ENCODE measurements around the gene TRIM34. TPM values are rescaled to one million over a fixed set of nuclear protein-coding genes. Genes with fewer than 3 reads are reported as not detected.

Gene TRIM34, protein sequence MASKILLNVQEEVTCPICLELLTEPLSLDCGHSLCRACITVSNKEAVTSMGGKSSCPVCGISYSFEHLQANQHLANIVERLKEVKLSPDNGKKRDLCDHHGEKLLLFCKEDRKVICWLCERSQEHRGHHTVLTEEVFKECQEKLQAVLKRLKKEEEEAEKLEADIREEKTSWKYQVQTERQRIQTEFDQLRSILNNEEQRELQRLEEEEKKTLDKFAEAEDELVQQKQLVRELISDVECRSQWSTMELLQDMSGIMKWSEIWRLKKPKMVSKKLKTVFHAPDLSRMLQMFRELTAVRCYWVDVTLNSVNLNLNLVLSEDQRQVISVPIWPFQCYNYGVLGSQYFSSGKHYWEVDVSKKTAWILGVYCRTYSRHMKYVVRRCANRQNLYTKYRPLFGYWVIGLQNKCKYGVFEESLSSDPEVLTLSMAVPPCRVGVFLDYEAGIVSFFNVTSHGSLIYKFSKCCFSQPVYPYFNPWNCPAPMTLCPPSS
- 2.7 to 5.1 TPM (median 3.9 TPM) in 5 replicates for total RNA-seq (2022; extraction: Qiagen RNA extraction; ENCODE audit: low read depth)

DNA sequence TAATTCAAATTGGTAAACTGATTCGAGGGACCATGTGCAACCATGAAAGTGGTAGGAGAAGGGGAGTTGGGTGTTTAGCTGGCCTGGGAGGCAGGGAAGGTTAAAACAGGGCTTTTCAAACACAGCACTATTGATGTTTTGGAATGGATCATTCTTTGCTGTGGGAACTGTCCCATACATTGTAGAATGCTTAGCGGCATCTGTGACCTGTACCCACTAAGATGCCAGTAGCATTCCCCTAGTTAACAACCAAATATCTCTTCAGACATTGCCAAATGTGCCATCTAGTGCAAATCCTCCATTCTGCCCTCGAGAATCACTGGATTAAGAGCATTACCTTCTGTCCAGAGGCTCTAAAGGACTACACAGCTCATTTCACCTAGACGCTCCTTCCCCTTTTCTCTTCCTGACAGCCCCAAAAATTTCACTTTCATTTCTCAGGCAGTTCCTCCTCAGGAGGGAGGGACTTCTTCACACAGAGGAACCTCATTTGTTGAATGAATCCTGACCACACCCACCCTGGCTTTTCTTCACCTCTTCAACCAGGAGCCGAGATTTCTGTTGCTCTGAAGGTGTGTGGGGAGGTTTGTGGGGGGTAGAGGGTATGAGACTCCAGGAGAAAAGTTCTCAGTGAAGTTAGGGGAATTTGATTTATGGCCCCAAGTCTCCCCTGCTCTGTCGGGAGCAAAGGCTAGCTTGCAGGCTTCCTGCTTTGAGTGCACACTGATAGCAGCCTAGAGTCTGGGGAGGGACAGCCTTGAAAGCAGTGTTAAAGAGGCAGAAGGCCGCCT lies at the start of gene TRIM34:
Gene TRIM34 (plus strand): TSS at position 513 of the 791 bp plus-strand sequence. CDS start 7,331 bp downstream, outside the sequence.

DNA sequence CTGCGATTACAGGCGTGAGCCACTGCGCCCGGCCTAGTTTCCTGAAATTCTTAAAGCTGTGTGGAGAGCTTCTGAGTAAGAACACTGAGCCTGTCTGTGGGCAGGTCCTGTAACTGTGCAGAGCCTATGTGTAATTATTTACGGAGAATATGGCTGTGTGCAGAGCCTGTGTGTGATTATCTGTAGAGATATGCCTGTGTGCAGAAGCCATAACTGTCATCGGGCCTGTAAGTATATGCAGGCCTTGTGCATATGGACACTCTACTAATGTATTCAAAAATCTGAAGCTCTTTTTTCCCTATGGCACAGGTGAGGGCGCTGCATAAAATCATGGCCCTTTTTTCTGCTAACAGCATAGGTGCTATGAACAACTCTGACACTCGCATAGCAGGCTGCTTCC lies 44.2 kb upstream of the TRIM34 start, which contains the start of gene OR52B6:
Gene OR52B6 (plus strand): TSS at position 301 of the 400 bp plus-strand sequence. CDS start 0 bp downstream, at position 301.

DNA sequence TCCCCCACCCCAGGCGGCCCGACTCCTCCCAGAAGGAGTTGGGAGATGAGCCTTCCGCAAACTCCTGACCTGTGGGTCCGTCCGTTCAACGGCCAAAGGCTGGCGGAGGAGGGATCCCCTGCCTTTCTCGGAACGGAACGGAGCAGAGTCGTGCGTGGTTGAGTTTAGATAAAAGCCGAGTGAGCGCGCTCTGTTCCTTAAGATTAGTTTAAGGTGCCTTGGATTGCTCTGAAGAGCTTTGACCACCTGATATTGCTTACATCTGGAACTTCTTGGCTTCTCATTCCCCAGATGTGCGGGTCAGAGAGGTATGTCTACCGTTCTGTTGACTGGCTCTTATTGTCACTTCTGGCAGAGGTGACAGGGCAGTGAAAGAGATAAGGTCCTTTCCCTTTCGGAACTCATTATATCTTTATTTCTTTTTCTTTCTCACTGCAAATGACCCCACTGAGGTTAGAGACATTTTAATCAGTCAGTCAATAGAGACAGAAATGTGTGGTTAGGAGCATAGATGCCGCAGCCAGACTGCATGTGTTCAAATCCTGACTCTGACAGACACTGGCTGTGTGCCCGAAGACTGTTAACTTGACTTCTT lies 28.1 kb upstream of the TRIM34 start, which contains the start of gene TRIM6:
Gene TRIM6 (plus strand): TSS at position 31 of the 595 bp plus-strand sequence. CDS start 261 bp downstream, at position 292.

DNA sequence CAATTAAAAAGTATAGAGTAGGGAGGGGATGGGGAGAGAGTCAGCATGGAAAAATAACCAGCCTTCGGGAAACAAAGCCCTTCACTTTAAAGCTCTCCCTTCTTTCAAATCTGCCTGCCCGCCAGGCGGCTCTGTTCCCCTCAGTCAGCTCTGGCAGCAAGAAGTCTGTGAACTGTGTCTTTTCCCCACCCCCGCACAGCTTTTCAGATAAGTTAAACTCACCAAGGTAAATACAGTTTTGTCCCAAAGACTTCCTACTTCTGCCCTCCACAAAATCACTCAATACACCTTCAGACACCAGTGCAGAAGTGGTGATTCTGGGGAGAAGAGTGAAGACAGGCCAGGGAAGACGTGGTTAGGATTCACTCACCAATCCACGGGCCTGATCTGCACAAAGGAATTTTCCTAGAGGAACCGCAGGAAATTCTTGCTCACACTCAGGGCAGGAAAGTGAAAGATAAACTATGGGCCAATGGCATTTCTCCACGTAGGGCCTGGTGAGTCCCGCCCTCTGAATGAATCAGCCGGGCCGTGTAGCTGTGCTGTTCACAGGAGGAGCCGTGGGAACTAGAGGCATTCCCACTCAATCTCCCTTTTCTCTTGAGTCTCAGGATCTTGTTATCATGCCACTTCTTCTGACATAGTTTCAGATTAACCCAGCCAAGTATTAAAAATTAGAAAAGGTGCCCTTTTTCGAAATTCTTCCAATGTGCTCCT lies 60.0 kb downstream of the TRIM34 start, which contains the start of gene TRIM5:
Gene TRIM5 (minus strand): TSS at position 429 of the 717 bp plus-strand sequence. CDS start 4,897 bp downstream, outside the sequence.

DNA sequence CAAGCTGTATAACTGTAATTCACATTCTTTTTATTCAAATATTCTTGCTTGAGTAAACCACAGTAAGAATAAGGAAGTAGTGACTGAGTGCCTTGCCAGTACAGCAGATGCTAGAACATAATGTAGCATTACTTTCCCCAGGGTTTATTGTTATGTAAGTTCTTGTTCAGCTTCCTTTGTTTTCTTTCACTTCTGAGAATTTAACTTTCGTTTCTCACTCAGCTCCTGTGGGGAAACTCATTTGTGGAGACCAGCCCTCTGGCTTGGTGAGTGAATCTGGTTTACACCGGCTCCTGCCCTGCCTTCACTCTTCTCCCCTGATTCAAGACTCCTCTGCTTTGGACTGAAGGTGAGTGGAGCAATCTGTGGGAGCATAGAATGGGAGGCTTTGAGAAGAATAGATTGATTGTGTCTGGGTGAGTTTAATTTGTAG lies 64.8 kb downstream of the TRIM34 start, which contains the start of gene TRIM22:
Gene TRIM22 (plus strand): TSS at position 240 of the 433 bp plus-strand sequence. CDS start 6,443 bp downstream, outside the sequence.

Other genes with a start within 250 kb of the TRIM34 start
- not detected in 5 replicates for gene OR51M1, start 241.2 kb upstream of the TRIM34 start, total RNA-seq (2022; extraction: Qiagen RNA extraction; ENCODE audit: low read depth)
- gene OR51Q1, start 202.9 kb upstream of the TRIM34 start, total RNA-seq (2022; extraction: Qiagen RNA extraction; ENCODE audit: low read depth) = not detected in 5 replicates
- gene OR51I1, start 183.5 kb upstream of the TRIM34 start, total RNA-seq (2022; extraction: Qiagen RNA extraction; ENCODE audit: low read depth) = not detected in 5 replicates
- gene OR51I2, start 175.7 kb upstream of the TRIM34 start, total RNA-seq (2022; extraction: Qiagen RNA extraction; ENCODE audit: low read depth) = not detected in 5 replicates
- gene OR52D1, start 136.3 kb upstream of the TRIM34 start, total RNA-seq (2022; extraction: Qiagen RNA extraction; ENCODE audit: low read depth) = not detected in 5 replicates
- not detected in 5 replicates for gene UBQLN3, start 115.0 kb upstream of the TRIM34 start, total RNA-seq (2022; extraction: Qiagen RNA extraction; ENCODE audit: low read depth)
- gene UBQLNL, start 108.3 kb upstream of the TRIM34 start, total RNA-seq (2022; extraction: Qiagen RNA extraction; ENCODE audit: low read depth) = not detected in 5 replicates
- gene OR52H1, start 76.5 kb upstream of the TRIM34 start, total RNA-seq (2022; extraction: Qiagen RNA extraction; ENCODE audit: low read depth) = not detected in 5 replicates
- not detected in 5 replicates for gene OR52B6, start 44.1 kb upstream of the TRIM34 start, total RNA-seq (2022; extraction: Qiagen RNA extraction; ENCODE audit: low read depth)
- gene TRIM6, start 28.4 kb upstream of the TRIM34 start, total RNA-seq (2022; extraction: Qiagen RNA extraction; ENCODE audit: low read depth) = 8.9 to 13.1 TPM (median 12.4 TPM) in 5 replicates
- gene TRIM5, start 60.1 kb downstream of the TRIM34 start, total RNA-seq (2022; extraction: Qiagen RNA extraction; ENCODE audit: low read depth) = 11.8 to 13.5 TPM (median 12.2 TPM) in 5 replicates
- gene TRIM22, start 64.8 kb downstream of the TRIM34 start, total RNA-seq (2022; extraction: Qiagen RNA extraction; ENCODE audit: low read depth) = 0.39 to 1.9 TPM (median 0.85 TPM) in 5 replicates
- not detected in 5 replicates for gene OR56B1, start 111.4 kb downstream of the TRIM34 start, total RNA-seq (2022; extraction: Qiagen RNA extraction; ENCODE audit: low read depth)
- gene OR52N4, start 129.2 kb downstream of the TRIM34 start, total RNA-seq (2022; extraction: Qiagen RNA extraction; ENCODE audit: low read depth) = not detected in 5 replicates
- not detected in 5 replicates for gene OR52N5, start 158.4 kb downstream of the TRIM34 start, total RNA-seq (2022; extraction: Qiagen RNA extraction; ENCODE audit: low read depth)
- not detected in 5 replicates for gene OR52N1, start 166.3 kb downstream of the TRIM34 start, total RNA-seq (2022; extraction: Qiagen RNA extraction; ENCODE audit: low read depth)
- gene OR52N2, start 183.9 kb downstream of the TRIM34 start, total RNA-seq (2022; extraction: Qiagen RNA extraction; ENCODE audit: low read depth) = not detected in 5 replicates
- not detected in 5 replicates for gene OR52E6, start 216.9 kb downstream of the TRIM34 start, total RNA-seq (2022; extraction: Qiagen RNA extraction; ENCODE audit: low read depth)
- gene OR52E8, start 232.7 kb downstream of the TRIM34 start, total RNA-seq (2022; extraction: Qiagen RNA extraction; ENCODE audit: low read depth) = not detected in 5 replicates

Measured in A549 treated with RU486 at 1 μM for 4 hours (cell line).